Measurements from ENCODE around the gene MOV10L1. TPM values are rescaled to one million over a fixed set of nuclear protein-coding genes. Genes with fewer than 3 reads are reported as not detected.
A peak's percentile ranks its signal among the peaks of the same experiment; 100 is the strongest.

Gene MOV10L1
- total RNA-seq, 4 donors from 2014 or later: 0.67 TPM; not detected in 3

GRCh38 chr22:50185375-50186087, 95.7 kb downstream of the MOV10L1 start, which contains the start of gene TRABD:
TRABD (plus strand) TSS chr22:50185913; CDS start chr22:50193061, 7,148 bp downstream.
- no peaks in the 10 kb centered on the region for H3K36me3 ChIP-seq
- peak; percentile 85 to 95 (median 95) for DNase-seq
- peaks cover 4 to 62% (median 43%) of the 10 kb centered on the region in 4 donors for H3K4me1 ChIP-seq
- peak within 1 kb of the TSS; percentile 79 to 91 (median 86) for H3K4me3 ChIP-seq
- TF ChIP-seq CTCF (IDR thresholded peaks at IDR 0.05) (no peak), POLR2A (IDR thresholded peaks at IDR 0.05) (no peak)
- H3K9me3 ChIP-seq: no peaks in the 10 kb centered on the region
- H3K27me3 ChIP-seq: no peaks in the 10 kb centered on the region
- H3K27ac ChIP-seq: peak within 1 kb of the TSS; percentile 68 to 97 (median 86)

GRCh38 chr22:50186181-50186714, 96.4 kb downstream of the MOV10L1 start:
- Histone ChIP-seq H3K36me3 (no peaks in the 10 kb centered on the region), H3K27me3 (no peaks in the 10 kb centered on the region), H3K4me3 (peak overlapping the region; percentile 79 to 91 (median 86)), H3K9me3 (no peaks in the 10 kb centered on the region), H3K27ac (peak overlapping the region; percentile 68 to 97 (median 86)), H3K4me1 (peaks cover 4 to 70% (median 45%) of the 10 kb centered on the region in 4 donors)
- no peak for DNase-seq
- TF ChIP-seq CTCF (IDR thresholded peaks at IDR 0.05) (no peak), POLR2A (IDR thresholded peaks at IDR 0.05) (no peak)

- H3K9me3 ChIP-seq: no peaks in the 10 kb centered on the region
- peaks cover 4 to 76% (median 49%) of the 10 kb centered on the region in 4 donors for H3K4me1 ChIP-seq
- H3K27me3 ChIP-seq: no peaks in the 10 kb centered on the region
- peak overlapping the region; percentile 79 to 91 (median 86) for H3K4me3 ChIP-seq
- peak; percentile 64 to 81 (median 72) for DNase-seq
- TF ChIP-seq CTCF (IDR thresholded peaks at IDR 0.05) (no peak), POLR2A (IDR thresholded peaks at IDR 0.05) (no peak)
- peak overlapping the region; percentile 68 to 97 (median 86) for H3K27ac ChIP-seq
- H3K36me3 ChIP-seq: no peaks in the 10 kb centered on the region
Measured at GRCh38 chr22:50186761-50187523, 97.1 kb downstream of the MOV10L1 start.

GRCh38 chr22:50188356-50188755, 98.5 kb downstream of the MOV10L1 start:
- peaks cover 4 to 89% (median 60%) of the 10 kb centered on the region in 4 donors for H3K4me1 ChIP-seq
- H3K27ac ChIP-seq: peak overlapping the region in 1 of 4 donors; percentile 97
- no peaks in the 10 kb centered on the region for H3K27me3 ChIP-seq
- peaks cover 0 to 1% (median 0%) of the 10 kb centered on the region in 3 donors for H3K36me3 ChIP-seq
- no peak overlapping the region for H3K4me3 ChIP-seq
- no peak for TF ChIP-seq CTCF (IDR thresholded peaks at IDR 0.05)
- TF ChIP-seq POLR2A (IDR thresholded peaks at IDR 0.05): no peak
- DNase-seq: no peak
- no peaks in the 10 kb centered on the region for H3K9me3 ChIP-seq

- Histone ChIP-seq H3K9me3 (no peaks in the 10 kb centered on the region), H3K27ac (peak overlapping the region; percentile 88 to 97 (median 95)), H3K4me1 (peaks cover 4 to 79% (median 61%) of the 10 kb centered on the region in 4 donors), H3K36me3 (peaks cover 0 to 11% (median 0%) of the 10 kb centered on the region in 3 donors), H3K4me3 (peak overlapping the region in 3 of 4 donors; percentile 43 to 62 (median 62)), H3K27me3 (no peaks in the 10 kb centered on the region)
- DNase-seq: peak in 2 of 3 donors; percentile 69 to 76
- TF ChIP-seq POLR2A (IDR thresholded peaks at IDR 0.05): no peak
- TF ChIP-seq CTCF (IDR thresholded peaks at IDR 0.05): no peak
Measured at GRCh38 chr22:50189184-50189848, 99.5 kb downstream of the MOV10L1 start.

Data from Peyer's patch (tissue), 4 donors.